Mesenchymal stem cell (in vitro differentiated cells and primary cell): ENCODE results near the gene TNFAIP8.

Source experiments
- DNase-seq: peaks from one replicate; pipeline ENCODE4 v3.0.0-alpha.2; 2013
- H2AFZ ChIP-seq: one replicate; pipeline ENCODE4 v1.6.1; 2013; ENCODE audit warnings: low read depth, mild to moderate bottlenecking, control low read depth, inconsistent platforms, low read length, moderate library complexity
- H2AK5ac ChIP-seq: 2 replicates; pipeline ENCODE4 v1.6.1; 2013; ENCODE audit warnings: low read length, moderate library complexity, mild to moderate bottlenecking, inconsistent platforms; ENCODE audit not compliant: severe bottlenecking
- H2BK120ac ChIP-seq: one replicate; pipeline ENCODE4 v1.6.1; 2013; ENCODE audit warnings: low read depth, mild to moderate bottlenecking, inconsistent platforms, low read length, moderate library complexity
- H2BK12ac ChIP-seq, 2 experiments: one replicate each; pipeline ENCODE4 v1.6.1; 2013; ENCODE audit warnings: inconsistent platforms in 2 of 2, low read length in 2 of 2, mild to moderate bottlenecking in 2 of 2, moderate library complexity in 2 of 2, control low read depth in 1 of 2
- H2BK15ac ChIP-seq: one replicate; pipeline ENCODE4 v1.6.1; 2013; ENCODE audit warnings: mild to moderate bottlenecking, low read depth, inconsistent platforms; ENCODE audit not compliant: poor library complexity, severe bottlenecking
- H2BK5ac ChIP-seq: 2 replicates; pipeline ENCODE4 v1.6.1; 2013; ENCODE audit warnings: low read depth, mild to moderate bottlenecking, low read length, control low read depth, inconsistent platforms; ENCODE audit not compliant: poor library complexity, severe bottlenecking
- H3K14ac ChIP-seq, 2 experiments: one replicate each; pipeline ENCODE4 v1.6.1; 2013; ENCODE audit warnings: inconsistent platforms in 2 of 2, low read length in 2 of 2, control low read depth in 1 of 2, mild to moderate bottlenecking in 1 of 2, moderate library complexity in 1 of 2
- H3K18ac ChIP-seq, 2 experiments: one replicate each; pipeline ENCODE4 v1.6.1; 2013; ENCODE audit warnings: inconsistent platforms in 2 of 2, low read length in 2 of 2, control low read depth in 1 of 2, low read depth in 1 of 2, mild to moderate bottlenecking in 1 of 2
- H3K23ac ChIP-seq, 2 experiments: one replicate each; pipeline ENCODE4 v1.6.1; 2013; ENCODE audit warnings: inconsistent platforms in 2 of 2, low read length in 2 of 2, mild to moderate bottlenecking in 2 of 2, moderate library complexity in 2 of 2, control low read depth in 1 of 2
- H3K27ac ChIP-seq: 2 replicates; pipeline ENCODE4 v1.5.1; 2013; ENCODE audit warnings: mild to moderate bottlenecking, moderate library complexity, low read length, control low read depth, inconsistent platforms; ENCODE audit not compliant: poor library complexity, severe bottlenecking
- H3K27me3 ChIP-seq, 2 experiments: 2 replicates each; pipeline versions ENCODE4 v1.6.1 to v1.7.0; 2013; ENCODE audit warnings: low read length in 2 of 2, mild to moderate bottlenecking in 2 of 2, moderate library complexity in 2 of 2, control low read depth in 1 of 2, inconsistent platforms in 1 of 2; ENCODE audit not compliant: control insufficient read depth in 1 of 2, insufficient read depth in 1 of 2
- H3K36me3 ChIP-seq, 2 experiments: 2 replicates each; pipeline versions ENCODE4 v1.6.1 to v1.7.0; 2013; ENCODE audit warnings: low read length in 2 of 2, control low read depth in 1 of 2, inconsistent platforms in 1 of 2, low read depth in 1 of 2, mild to moderate bottlenecking in 1 of 2; ENCODE audit not compliant: insufficient read depth in 2 of 2, control insufficient read depth in 1 of 2
- H3K4ac ChIP-seq, 2 experiments: one replicate each; pipeline ENCODE4 v1.6.1; 2013; ENCODE audit warnings: inconsistent platforms in 2 of 2, low read length in 2 of 2, mild to moderate bottlenecking in 2 of 2, moderate library complexity in 2 of 2, control low read depth in 1 of 2, low read depth in 1 of 2
- H3K4me1 ChIP-seq: 2 replicates; pipeline ENCODE4 v1.6.1; 2013; ENCODE audit warnings: low read depth, low read length, control low read depth; ENCODE audit not compliant: control insufficient read depth, insufficient read depth
- H3K4me2 ChIP-seq: 2 replicates; pipeline ENCODE4 v1.6.1; 2013; ENCODE audit warnings: low read length, mild to moderate bottlenecking, inconsistent platforms; ENCODE audit not compliant: poor library complexity, severe bottlenecking
- H3K4me3 ChIP-seq, 2 experiments: 2 replicates each; pipeline versions ENCODE4 v1.5.1 to v1.7.0; 2013; ENCODE audit warnings: low read length in 2 of 2, mild to moderate bottlenecking in 2 of 2, control low read depth in 1 of 2, low read depth in 1 of 2; ENCODE audit not compliant: insufficient read depth in 1 of 2
- H3K79me1 ChIP-seq: replicated peaks from 2 replicates; pipeline ENCODE4 v1.6.1; 2013; ENCODE audit warnings: mild to moderate bottlenecking, control low read depth, low read length, inconsistent platforms; ENCODE audit not compliant: poor library complexity, severe bottlenecking
- H3K9ac ChIP-seq: 2 replicates; pipeline ENCODE4 v1.7.0; 2013; ENCODE audit warnings: mild to moderate bottlenecking, low read length, moderate library complexity
- H3K9me3 ChIP-seq: 2 replicates; pipeline ENCODE4 v1.7.0; 2013; ENCODE audit warnings: mild to moderate bottlenecking, low read length; ENCODE audit not compliant: control insufficient read depth
- H4K8ac ChIP-seq: one replicate; pipeline ENCODE4 v1.6.1; 2013; ENCODE audit warnings: inconsistent platforms, mild to moderate bottlenecking, low read length, moderate library complexity
- H4K91ac ChIP-seq: one replicate; pipeline ENCODE4 v1.6.1; 2013; ENCODE audit warnings: mild to moderate bottlenecking, low read length, inconsistent platforms
- WGBS: methylation state at CpG from one replicate; pipeline ENCODE4 v1.1.7; 2013; ENCODE audit warnings: mixed read lengths; 5-methylcytosine and 5-hydroxymethylcytosine counted together

The TNFAIP8 gene

DNA sequence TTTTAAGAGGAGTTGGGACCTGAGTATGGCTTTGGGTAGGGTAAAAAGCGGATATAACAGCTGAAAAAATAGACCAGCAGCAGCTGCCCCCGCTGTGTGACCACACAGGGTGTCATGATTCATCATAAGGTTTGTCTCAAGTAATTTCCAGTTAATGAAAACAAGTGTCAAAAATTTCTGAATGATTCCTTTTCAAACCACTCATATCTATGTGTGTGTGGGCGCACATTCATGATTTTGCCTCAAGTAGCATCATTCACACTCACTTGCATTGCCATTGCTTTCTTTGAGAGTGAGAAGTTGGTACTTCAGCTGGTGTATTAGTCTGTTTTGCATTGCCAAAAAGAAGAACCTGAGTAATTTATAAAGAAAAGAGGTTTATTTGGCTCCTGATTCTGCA is 12.1 kb upstream of the TNFAIP8 start:
- no peaks in the 10 kb centered on the region for H3K36me3 ChIP-seq
- H3K9ac ChIP-seq: no peak overlapping the region
- no peak overlapping the region for H2BK15ac ChIP-seq
- H3K79me1 ChIP-seq: peaks cover 20% of the 10 kb centered on the region
- no peak overlapping the region for H3K4me2 ChIP-seq
- no peak overlapping the region for H3K4me3 ChIP-seq
- no peak overlapping the region for H3K14ac ChIP-seq
- H3K23ac ChIP-seq: no peak overlapping the region
- no peak overlapping the region for H2BK12ac ChIP-seq
- H3K9me3 ChIP-seq: no peaks in the 10 kb centered on the region
- peak overlapping the region; percentile 73 for H2AK5ac ChIP-seq
- no peak overlapping the region for H3K4ac ChIP-seq
- H2BK120ac ChIP-seq: no peak overlapping the region
- DNase-seq: no peak
- H4K91ac ChIP-seq: no peak overlapping the region
- H3K18ac ChIP-seq: no peak overlapping the region
- no peak overlapping the region for H4K8ac ChIP-seq
- peaks cover 13% of the 10 kb centered on the region for H3K4me1 ChIP-seq
- H3K27ac ChIP-seq: peak overlapping the region; percentile 87
- 34% methylated on average over 2 of the region's 3 CpGs for WGBS
- H2AFZ ChIP-seq: no peak overlapping the region
- H3K27me3 ChIP-seq: no peaks in the 10 kb centered on the region
- H2BK5ac ChIP-seq: peak overlapping the region; percentile 66

DNA sequence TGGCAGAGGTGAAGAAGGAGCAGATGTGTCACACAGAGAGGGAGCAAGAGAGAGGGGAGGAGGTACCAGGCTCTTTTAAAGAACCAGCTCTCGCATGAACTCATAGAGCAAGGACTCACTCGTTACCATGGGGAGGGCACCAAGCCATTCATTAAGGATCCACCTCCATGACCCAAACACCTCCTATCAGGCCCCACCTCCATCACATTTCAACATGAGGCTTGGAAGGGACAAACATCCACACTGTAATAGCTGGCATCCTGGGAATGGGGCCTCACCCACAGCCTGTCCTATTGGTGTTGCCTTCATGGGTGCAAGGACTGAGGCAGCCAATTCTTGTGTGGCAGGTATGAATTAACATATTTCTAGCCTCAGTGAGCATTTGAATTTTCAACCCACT is 11.6 kb upstream of the TNFAIP8 start:
- Histone ChIP-seq H3K79me1 (peaks cover 19% of the 10 kb centered on the region), H3K27ac (peak overlapping the region; percentile 87), H3K9me3 (no peaks in the 10 kb centered on the region), H4K8ac (no peak overlapping the region), H2BK12ac (peak overlapping the region in 1 of 2 experiments; percentile 11), H2AFZ (no peak overlapping the region), H2BK5ac (peak overlapping the region; percentile 66), H3K4me2 (no peak overlapping the region), H3K23ac (no peak overlapping the region), H3K18ac (peak overlapping the region in 1 of 2 experiments; percentile 6), H2AK5ac (peak overlapping the region; percentile 73), H3K4me3 (no peak overlapping the region), H3K36me3 (no peaks in the 10 kb centered on the region), H3K27me3 (no peaks in the 10 kb centered on the region), H3K4ac (no peak overlapping the region), H4K91ac (no peak overlapping the region), H3K14ac (no peak overlapping the region), H2BK120ac (no peak overlapping the region), H3K9ac (no peak overlapping the region), H3K4me1 (peaks cover 14% of the 10 kb centered on the region), H2BK15ac (no peak overlapping the region)
- WGBS: 100% methylated on average over 2 of the region's 2 CpGs
- no peak for DNase-seq

DNA sequence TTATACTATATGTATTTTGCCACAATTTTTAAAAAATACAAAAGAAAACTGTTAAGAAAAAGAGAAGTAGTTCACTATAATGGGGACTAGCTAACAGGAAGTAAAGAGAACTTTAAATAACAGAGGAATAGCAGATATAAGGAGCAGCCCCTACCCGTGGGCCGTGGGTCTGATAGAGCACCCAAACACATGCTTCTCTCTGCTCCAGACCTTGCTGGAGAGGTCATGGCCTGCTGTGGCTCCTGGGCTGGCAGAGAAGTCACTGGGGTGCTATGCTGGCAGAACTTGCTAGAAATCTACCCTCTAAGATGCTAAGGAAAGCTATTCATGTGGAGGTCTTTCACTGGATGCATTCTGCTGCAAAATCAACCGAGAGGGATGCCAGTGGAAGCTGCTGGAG is 10.0 kb upstream of the TNFAIP8 start:
- no peak overlapping the region for H3K23ac ChIP-seq
- H3K4me1 ChIP-seq: peaks cover 14% of the 10 kb centered on the region
- H3K9ac ChIP-seq: no peak overlapping the region
- H3K14ac ChIP-seq: no peak overlapping the region
- DNase-seq: no peak
- H2BK120ac ChIP-seq: no peak overlapping the region
- H4K91ac ChIP-seq: no peak overlapping the region
- peak overlapping the region; percentile 2 for H2BK5ac ChIP-seq
- H3K79me1 ChIP-seq: peaks cover 15% of the 10 kb centered on the region
- H3K27ac ChIP-seq: peak overlapping the region; percentile 29
- no peak overlapping the region for H3K4ac ChIP-seq
- peak overlapping the region; percentile 28 for H2AK5ac ChIP-seq
- WGBS: 84% methylated on average over 3 of the region's 3 CpGs
- no peak overlapping the region for H3K4me3 ChIP-seq
- H3K18ac ChIP-seq: no peak overlapping the region
- H2BK15ac ChIP-seq: no peak overlapping the region
- no peak overlapping the region for H3K4me2 ChIP-seq
- H3K27me3 ChIP-seq: no peaks in the 10 kb centered on the region
- no peak overlapping the region for H4K8ac ChIP-seq
- no peaks in the 10 kb centered on the region for H3K9me3 ChIP-seq
- no peak overlapping the region for H2BK12ac ChIP-seq
- H2AFZ ChIP-seq: no peak overlapping the region
- no peaks in the 10 kb centered on the region for H3K36me3 ChIP-seq

DNA sequence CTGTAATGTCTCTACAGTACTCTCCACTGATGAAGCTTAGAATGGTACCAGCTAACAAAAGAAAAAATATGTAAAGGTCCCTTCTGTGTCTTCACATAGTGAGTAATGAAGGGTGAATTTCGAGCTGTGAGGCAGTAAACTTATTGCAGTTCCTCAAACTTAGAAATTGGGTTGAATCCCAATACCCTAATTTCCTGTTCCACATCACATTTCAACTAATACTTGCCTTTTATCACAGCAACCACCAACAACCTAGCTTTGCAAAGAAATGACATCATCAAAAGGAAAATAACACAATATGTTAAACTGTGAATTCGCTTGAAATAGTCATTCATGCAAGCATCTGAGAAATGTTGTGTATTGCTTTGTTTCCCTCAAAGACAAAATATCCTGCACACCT is 9.4 kb upstream of the TNFAIP8 start:
- Histone ChIP-seq H3K4ac (no peak overlapping the region), H2AFZ (no peak overlapping the region), H2BK12ac (no peak overlapping the region), H3K4me2 (no peak overlapping the region), H4K8ac (no peak overlapping the region), H3K14ac (no peak overlapping the region), H3K9ac (no peak overlapping the region), H4K91ac (no peak overlapping the region), H3K27ac (peak overlapping the region; percentile 29), H3K18ac (no peak overlapping the region), H3K23ac (no peak overlapping the region), H2BK15ac (no peak overlapping the region), H3K27me3 (no peaks in the 10 kb centered on the region), H2BK120ac (no peak overlapping the region), H3K9me3 (no peaks in the 10 kb centered on the region), H2BK5ac (no peak overlapping the region), H3K36me3 (no peaks in the 10 kb centered on the region), H3K79me1 (peaks cover 18% of the 10 kb centered on the region), H3K4me1 (peaks cover 14% of the 10 kb centered on the region), H2AK5ac (no peak overlapping the region), H3K4me3 (no peak overlapping the region)
- DNase-seq: no peak
- WGBS: 100% methylated on average over 1 of the region's 2 CpGs
